Astrocyte (in vitro differentiated cells and primary cell): ENCODE data around the gene NLN. TPM values are rescaled to one million over a fixed set of nuclear protein-coding genes. Genes with fewer than 3 reads are reported as not detected.

ENCODE experiments used
- DNase-seq: peaks from one replicate; pipeline ENCODE4 v3.0.0-alpha.2; 2010; ENCODE audit warnings: low read depth
- FAIRE-seq: peaks from 2 replicates; lab custom pipeline; 2011; peaks lifted over from hg19 to GRCh38; lab: Jason Lieb, UNC
- H2AFZ ChIP-seq: 2 replicates; pipeline ENCODE4 v1.6.0; 2012; ENCODE audit warnings: low read depth, low read length, inconsistent platforms
- H3K27ac ChIP-seq: 2 replicates; pipeline ENCODE4 v1.5.1; 2011; ENCODE audit warnings: low read depth, low read length, inconsistent platforms
- H3K27me3 ChIP-seq: 2 replicates; pipeline ENCODE4 v1.6.0; 2011; ENCODE audit warnings: low read length, inconsistent platforms; ENCODE audit not compliant: insufficient read depth
- H3K36me3 ChIP-seq: 2 replicates; pipeline ENCODE4 v1.5.1; 2011; ENCODE audit warnings: low read length, inconsistent platforms; ENCODE audit not compliant: insufficient read depth
- H3K4me1 ChIP-seq: 2 replicates; pipeline ENCODE4 v1.5.1; 2011; ENCODE audit warnings: low read length, inconsistent platforms; ENCODE audit not compliant: insufficient read depth
- H3K4me2 ChIP-seq: 2 replicates; pipeline ENCODE4 v1.6.0; 2012; ENCODE audit warnings: low read length, inconsistent platforms
- H3K4me3 ChIP-seq: 2 replicates; pipeline ENCODE4 v1.5.1; 2011; ENCODE audit warnings: low read depth, mild to moderate bottlenecking, low read length, inconsistent platforms; ENCODE audit not compliant: insufficient read depth
- H3K79me2 ChIP-seq: 2 replicates; pipeline ENCODE4 v1.6.0; 2012; ENCODE audit warnings: mild to moderate bottlenecking, low read length, inconsistent platforms; ENCODE audit not compliant: insufficient read depth
- H3K9ac ChIP-seq: 2 replicates; pipeline ENCODE4 v1.6.0; 2012; ENCODE audit warnings: mild to moderate bottlenecking, low read length, inconsistent platforms
- H3K9me3 ChIP-seq: 2 replicates; pipeline ENCODE4 v1.5.1; 2012; ENCODE audit warnings: low read depth, mild to moderate bottlenecking, low read length, inconsistent platforms; ENCODE audit not compliant: insufficient read depth
- H4K20me1 ChIP-seq: 2 replicates; pipeline ENCODE4 v1.6.0; 2012; ENCODE audit warnings: low read length, inconsistent platforms; ENCODE audit not compliant: insufficient read depth
- H3K27ac Mint-ChIP-seq: one replicate; pipeline ENCODE4 v1.8.0; 2021; ENCODE audit warnings: mild to moderate bottlenecking, mixed read lengths; ENCODE audit not compliant: unreplicated experiment
- H3K27me3 Mint-ChIP-seq: one replicate; pipeline ENCODE4 v1.8.0; 2021; ENCODE audit warnings: low read depth, mixed read lengths; ENCODE audit not compliant: unreplicated experiment
- H3K36me3 Mint-ChIP-seq: one replicate; pipeline ENCODE4 v1.8.0; 2021; ENCODE audit warnings: low read depth, mixed read lengths; ENCODE audit not compliant: unreplicated experiment
- H3K4me1 Mint-ChIP-seq: one replicate; pipeline ENCODE4 v1.8.0; 2021; ENCODE audit warnings: low read depth, mixed read lengths; ENCODE audit not compliant: unreplicated experiment
- H3K4me3 Mint-ChIP-seq: one replicate; pipeline ENCODE4 v1.8.0; 2021; ENCODE audit warnings: mild to moderate bottlenecking, moderate library complexity, mixed read lengths; ENCODE audit not compliant: unreplicated experiment
- H3K9me3 Mint-ChIP-seq: one replicate; pipeline ENCODE4 v1.8.0; 2021; ENCODE audit warnings: mild to moderate bottlenecking, mixed read lengths; ENCODE audit not compliant: unreplicated experiment
- CTCF ChIP-seq: IDR thresholded peaks from 2 replicates; pipeline ENCODE4 v1.5.1; 2011; ENCODE audit warnings: low read depth, mild to moderate bottlenecking, inconsistent platforms, low read length, moderate library complexity; ENCODE audit not compliant: insufficient read depth
- EZH2 ChIP-seq: IDR thresholded peaks from 2 replicates; pipeline ENCODE4 v1.6.1; 2012; ENCODE audit warnings: mild to moderate bottlenecking, low read length, inconsistent platforms; ENCODE audit not compliant: insufficient read depth
- total RNA-seq: library from RNA; stranded (reverse); gene quantifications from 2 replicates; pipeline ENCODE4 v1.2.1, GENCODE V29; 2021

The NLN gene
- total RNA-seq, 1 donor from 2014 or later, result 65.2 TPM

DNA sequence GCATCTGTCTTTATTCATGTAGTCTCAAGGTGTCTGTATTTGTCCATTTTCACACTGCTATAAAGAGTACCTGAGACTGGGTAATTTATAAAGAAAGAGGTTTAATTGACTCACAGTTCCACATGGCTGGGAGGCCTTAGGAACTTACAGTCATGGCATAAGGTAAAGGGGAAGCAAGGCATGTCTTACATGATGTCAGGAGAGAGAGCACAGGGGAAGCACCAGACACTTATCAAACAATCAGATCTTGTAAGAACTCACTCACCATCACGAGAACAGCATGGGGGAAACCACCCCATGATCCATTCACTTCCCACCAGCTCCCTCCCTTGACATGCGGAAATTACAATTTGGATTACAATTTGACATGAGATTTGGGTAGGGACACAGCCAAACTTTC, 44.2 kb downstream of the NLN start:
- no peak for FAIRE-seq
- no peaks in the 10 kb centered on the region for H3K27me3 Mint-ChIP-seq
- Histone ChIP-seq H3K27me3 (no peaks in the 10 kb centered on the region), H3K79me2 (no peaks in the 10 kb centered on the region), H3K4me2 (no peak overlapping the region), H3K9ac (no peak overlapping the region), H3K27ac (no peak overlapping the region), H4K20me1 (no peaks in the 10 kb centered on the region), H3K4me1 (peaks cover 14% of the 10 kb centered on the region), H3K9me3 (no peaks in the 10 kb centered on the region), H2AFZ (no peak overlapping the region), H3K36me3 (no peaks in the 10 kb centered on the region), H3K4me3 (no peak overlapping the region)
- peaks cover 6% of the 10 kb centered on the region for H3K9me3 Mint-ChIP-seq
- H3K4me3 Mint-ChIP-seq, result no peak overlapping the region
- peaks cover 28% of the 10 kb centered on the region for H3K36me3 Mint-ChIP-seq
- no peak overlapping the region for H3K27ac Mint-ChIP-seq
- TF ChIP-seq EZH2, result no peak
- no peak for TF ChIP-seq CTCF
- DNase-seq, result no peak
- H3K4me1 Mint-ChIP-seq, result peaks cover 16% of the 10 kb centered on the region

- FAIRE-seq (no peak), DNase-seq (no peak)
- Histone ChIP-seq H3K9me3 (no peaks in the 10 kb centered on the region), H3K4me2 (no peak overlapping the region), H2AFZ (no peak overlapping the region), H4K20me1 (no peaks in the 10 kb centered on the region), H3K36me3 (no peaks in the 10 kb centered on the region), H3K9ac (no peak overlapping the region), H3K27me3 (no peaks in the 10 kb centered on the region), H3K4me1 (peaks cover 14% of the 10 kb centered on the region), H3K4me3 (no peak overlapping the region), H3K79me2 (no peaks in the 10 kb centered on the region), H3K27ac (no peak overlapping the region)
- no peak for TF ChIP-seq CTCF
- no peak for TF ChIP-seq EZH2
- Mint-ChIP-seq H3K4me3 (no peak overlapping the region), H3K9me3 (peaks cover 6% of the 10 kb centered on the region), H3K27ac (no peak overlapping the region), H3K4me1 (peaks cover 16% of the 10 kb centered on the region), H3K27me3 (no peaks in the 10 kb centered on the region), H3K36me3 (peaks cover 28% of the 10 kb centered on the region)
Measured at GRCh38 chr5:65766781-65767180, 44.8 kb downstream of the NLN start.

- Histone ChIP-seq H3K27me3 (no peaks in the 10 kb centered on the region), H3K27ac (no peak overlapping the region), H2AFZ (no peak overlapping the region), H3K4me1 (peaks cover 14% of the 10 kb centered on the region), H3K36me3 (no peaks in the 10 kb centered on the region), H3K79me2 (no peaks in the 10 kb centered on the region), H3K4me3 (no peak overlapping the region), H4K20me1 (no peaks in the 10 kb centered on the region), H3K9me3 (no peaks in the 10 kb centered on the region), H3K9ac (no peak overlapping the region), H3K4me2 (no peak overlapping the region)
- Mint-ChIP-seq H3K4me3 (no peak overlapping the region), H3K36me3 (peaks cover 28% of the 10 kb centered on the region), H3K4me1 (peaks cover 19% of the 10 kb centered on the region), H3K27me3 (no peaks in the 10 kb centered on the region), H3K9me3 (peaks cover 6% of the 10 kb centered on the region), H3K27ac (no peak overlapping the region)
- DNase-seq (no peak), FAIRE-seq (no peak)
- TF ChIP-seq CTCF (no peak), EZH2 (no peak)
Measured at GRCh38 chr5:65767565-65767964, 45.6 kb downstream of the NLN start.
